ENCODE data around the gene CCDC17.
A peak's percentile ranks its signal among the peaks of the same experiment; 100 is the strongest.

Gene CCDC17

GRCh38 chr1:45594412-45594811, 29.4 kb downstream of the CCDC17 start:
- no peak for DNase-seq (ENCODE audit: low read depth)
- H3K4me3 ChIP-seq (ENCODE audit: low read length) = no peak overlapping the region
- TF ChIP-seq CTCF (conservative IDR thresholded peaks at IDR 0.05; ENCODE audit: low read length) = no peak

GRCh38 chr1:45589861-45590260, 34.0 kb downstream of the CCDC17 start:
- H3K4me3 ChIP-seq (ENCODE audit: low read length) = no peak overlapping the region
- TF ChIP-seq CTCF (conservative IDR thresholded peaks at IDR 0.05; ENCODE audit: low read length) = no peak
- DNase-seq (ENCODE audit: low read depth) = no peak

GRCh38 chr1:45586769-45587168, 37.1 kb downstream of the CCDC17 start:
- DNase-seq (ENCODE audit: low read depth) = no peak
- no peak for TF ChIP-seq CTCF (conservative IDR thresholded peaks at IDR 0.05; ENCODE audit: low read length)
- H3K4me3 ChIP-seq (ENCODE audit: low read length) = no peak overlapping the region

GRCh38 chr1:45585496-45586075, 38.3 kb downstream of the CCDC17 start:
- peak overlapping the region; percentile 99 for H3K4me3 ChIP-seq (ENCODE audit: low read length)
- TF ChIP-seq CTCF (conservative IDR thresholded peaks at IDR 0.05; ENCODE audit: low read length) = no peak
- no peak for DNase-seq (ENCODE audit: low read depth)

GRCh38 chr1:45585110-45585426, 38.8 kb downstream of the CCDC17 start:
- peak; percentile 16; the same call in 1 of the 2 replicates for TF ChIP-seq CTCF (conservative IDR thresholded peaks at IDR 0.05; ENCODE audit: low read length)
- H3K4me3 ChIP-seq (ENCODE audit: low read length) = peak overlapping the region; percentile 99
- DNase-seq (ENCODE audit: low read depth) = no peak

- peak; percentile 77 for DNase-seq (ENCODE audit: low read depth)
- peak overlapping the region; percentile 99 for H3K4me3 ChIP-seq (ENCODE audit: low read length)
- TF ChIP-seq CTCF (conservative IDR thresholded peaks at IDR 0.05; ENCODE audit: low read length) = 0 out of 2 replicates have a peak, but pooled peaks have one; percentile 2
These were observed 39.3 kb downstream of the CCDC17 start for GRCh38 chr1:45584351-45585109.

Measured in AG10803 (cell line).